Fibroblast of villous mesenchyme (primary cell): ENCODE data around the gene SLC45A3. TPM values are rescaled to one million over a fixed set of nuclear protein-coding genes. Genes with fewer than 3 reads are reported as not detected.

Experiments used
- DNase-seq: peaks from one replicate; pipeline ENCODE4 v3.0.0-alpha.2; 2010; ENCODE audit warnings: low read depth
- H3K4me3 ChIP-seq: 2 replicates; pipeline ENCODE4 v1.5.1; 2011; ENCODE audit warnings: low read depth, mild to moderate bottlenecking, low read length
- total RNA-seq: library from RNA; depleted of rRNA; stranded (reverse); fragments of >200 nt; gene quantifications from 2 replicates; pipeline ENCODE4 v1.2.3, GENCODE V29; 2012
- TF ChIP-seq, protein P1 (sequence below): IDR thresholded peaks from 2 replicates; pipeline ENCODE4 v1.5.1; 2012; ENCODE audit warnings: low read depth, mild to moderate bottlenecking, low read length; ENCODE audit not compliant: insufficient read depth

Gene SLC45A3
- total RNA-seq, 1 donor = 5.2 TPM

DNA sequence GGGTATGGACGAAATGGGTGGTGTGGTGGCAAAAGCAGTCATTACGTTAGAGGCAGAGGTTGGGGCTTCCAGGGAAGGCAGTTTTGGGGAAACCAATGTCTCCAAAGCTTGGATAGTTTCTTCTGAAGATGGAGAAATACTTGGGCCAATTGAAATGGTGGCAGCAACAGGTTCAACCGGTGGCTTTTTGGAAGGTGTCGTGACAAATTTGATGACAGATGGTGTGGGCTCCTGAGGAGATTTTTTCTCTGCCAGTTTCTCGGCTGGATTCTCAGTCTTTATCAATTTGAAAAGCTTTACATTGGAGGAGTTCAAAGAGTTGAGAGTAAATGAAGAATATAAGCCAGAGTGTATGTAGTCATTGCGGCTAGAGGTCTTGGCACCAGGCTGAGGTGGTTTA, 60.0 kb downstream of the SLC45A3 start:
- TF ChIP-seq, protein P1, sequence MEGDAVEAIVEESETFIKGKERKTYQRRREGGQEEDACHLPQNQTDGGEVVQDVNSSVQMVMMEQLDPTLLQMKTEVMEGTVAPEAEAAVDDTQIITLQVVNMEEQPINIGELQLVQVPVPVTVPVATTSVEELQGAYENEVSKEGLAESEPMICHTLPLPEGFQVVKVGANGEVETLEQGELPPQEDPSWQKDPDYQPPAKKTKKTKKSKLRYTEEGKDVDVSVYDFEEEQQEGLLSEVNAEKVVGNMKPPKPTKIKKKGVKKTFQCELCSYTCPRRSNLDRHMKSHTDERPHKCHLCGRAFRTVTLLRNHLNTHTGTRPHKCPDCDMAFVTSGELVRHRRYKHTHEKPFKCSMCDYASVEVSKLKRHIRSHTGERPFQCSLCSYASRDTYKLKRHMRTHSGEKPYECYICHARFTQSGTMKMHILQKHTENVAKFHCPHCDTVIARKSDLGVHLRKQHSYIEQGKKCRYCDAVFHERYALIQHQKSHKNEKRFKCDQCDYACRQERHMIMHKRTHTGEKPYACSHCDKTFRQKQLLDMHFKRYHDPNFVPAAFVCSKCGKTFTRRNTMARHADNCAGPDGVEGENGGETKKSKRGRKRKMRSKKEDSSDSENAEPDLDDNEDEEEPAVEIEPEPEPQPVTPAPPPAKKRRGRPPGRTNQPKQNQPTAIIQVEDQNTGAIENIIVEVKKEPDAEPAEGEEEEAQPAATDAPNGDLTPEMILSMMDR = no peak
- DNase-seq = no peak
- no peak overlapping the region for H3K4me3 ChIP-seq

DNA sequence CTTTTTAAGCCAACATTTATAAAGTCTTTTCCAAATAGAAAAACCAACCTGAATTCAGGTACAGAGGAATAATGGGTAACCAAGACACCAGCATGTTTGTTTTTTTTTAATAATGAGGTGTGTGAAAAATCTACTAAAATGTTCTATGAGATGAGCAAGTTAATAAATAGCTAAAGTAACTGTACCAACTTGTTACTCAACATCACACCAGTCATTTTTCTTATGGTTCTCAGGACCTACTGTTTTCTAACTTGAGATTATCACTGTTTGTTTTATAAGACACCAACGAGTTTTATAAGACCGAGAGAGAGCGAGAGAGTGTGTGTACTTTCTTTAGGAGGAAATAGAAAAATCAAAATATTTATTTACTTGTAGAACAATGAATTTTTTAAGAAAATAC, 60.9 kb downstream of the SLC45A3 start:
- TF ChIP-seq, protein P1 = no peak
- no peak for DNase-seq
- no peak overlapping the region for H3K4me3 ChIP-seq

GRCh38 chr1:205616563-205617293, 63.6 kb downstream of the SLC45A3 start:
- no peak for DNase-seq
- no peak overlapping the region for H3K4me3 ChIP-seq
- TF ChIP-seq, protein P1 = no peak

DNA sequence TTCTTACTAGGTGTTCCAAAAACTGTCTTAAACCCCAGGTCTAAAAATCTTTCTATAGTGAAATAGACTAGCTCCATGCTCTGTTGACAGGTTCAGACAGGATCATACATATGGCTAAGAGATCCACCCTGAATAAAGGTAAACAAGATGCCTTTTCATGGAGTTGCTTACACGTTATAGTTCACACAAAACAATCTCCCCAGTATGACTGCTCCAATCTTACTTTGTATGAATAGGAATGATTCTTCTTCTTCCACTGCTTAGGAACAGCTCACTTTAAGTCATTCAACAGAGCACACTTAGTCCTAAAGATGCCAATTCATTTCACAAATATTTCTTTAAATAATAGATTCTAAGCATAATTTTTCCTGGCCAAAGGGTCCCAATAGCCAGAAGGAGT, 64.5 kb downstream of the SLC45A3 start:
- no peak for DNase-seq
- H3K4me3 ChIP-seq = no peak overlapping the region
- TF ChIP-seq, protein P1 = no peak

DNA sequence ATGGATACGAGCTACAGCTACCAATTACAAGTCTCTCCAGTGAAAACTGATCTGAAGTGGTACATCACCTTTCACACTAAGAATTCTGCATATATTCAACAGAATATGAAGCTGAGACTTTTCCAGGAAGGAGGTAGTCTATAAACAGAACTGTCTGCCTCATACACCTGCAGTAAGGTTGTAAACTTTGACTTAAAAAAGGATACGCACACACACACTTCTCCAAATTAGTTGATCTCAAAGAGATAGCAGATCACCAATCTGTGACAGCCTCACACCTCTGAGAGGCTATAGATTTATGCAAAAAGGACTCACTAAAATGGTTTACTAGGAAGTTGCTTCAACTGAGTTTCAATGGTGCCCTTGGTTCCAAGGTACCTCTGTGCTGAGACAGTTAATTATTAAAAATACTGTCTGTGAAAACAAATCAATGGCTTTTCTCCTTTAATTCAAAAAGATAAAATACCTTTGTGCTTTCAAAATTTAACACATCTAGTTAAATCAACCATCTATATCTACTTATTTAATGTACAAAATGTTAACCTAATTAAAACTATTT, 66.4 kb downstream of the SLC45A3 start:
- TF ChIP-seq, protein P1 = no peak
- H3K4me3 ChIP-seq = no peak overlapping the region
- no peak for DNase-seq

DNA sequence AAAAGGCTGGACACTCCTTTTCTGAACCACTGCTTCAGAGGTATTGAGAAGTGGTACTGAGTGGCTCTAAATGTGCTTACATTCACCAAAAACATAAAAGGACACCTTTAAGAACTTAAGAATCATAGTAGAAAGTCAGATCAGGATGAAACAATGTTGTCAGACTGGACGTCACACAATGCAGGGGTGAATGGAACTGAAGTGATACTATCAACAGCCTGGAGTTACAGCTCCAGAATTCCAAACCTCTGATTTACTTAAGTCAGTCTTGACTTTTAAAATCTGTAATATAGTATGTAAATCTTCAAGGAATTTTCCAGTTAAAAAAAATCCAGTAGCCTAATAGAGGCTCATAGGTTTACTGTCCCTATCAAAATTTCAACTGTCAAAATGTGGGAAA, 67.8 kb downstream of the SLC45A3 start:
- TF ChIP-seq, protein P1 = no peak

More for the DNA sequence above, 67.8 kb downstream of the SLC45A3 start:
- no peak overlapping the region for H3K4me3 ChIP-seq
- no peak for DNase-seq
